GM19193 (cell line): ENCODE results near the gene BTBD9.

Experiments used
- POLR2A ChIP-seq: IDR thresholded peaks from 4 replicates; pipeline ENCODE4 v1.6.1; 2011; ENCODE audit not compliant: insufficient read depth, insufficient read length; ENCODE audit errors: extremely low read depth

Gene BTBD9

GRCh38 chr6:38137608-38138265 lies 502.0 kb downstream of the BTBD9 start:
- TF ChIP-seq POLR2A = no peak

GRCh38 chr6:38136547-38136946 lies 503.2 kb downstream of the BTBD9 start:
- TF ChIP-seq POLR2A = no peak

- no peak for TF ChIP-seq POLR2A
Observed at GRCh38 chr6:38134704-38135088, 505.0 kb downstream of the BTBD9 start.

GRCh38 chr6:38133932-38134703 lies 505.6 kb downstream of the BTBD9 start:
- no peak for TF ChIP-seq POLR2A

GRCh38 chr6:38131527-38131965 lies 508.2 kb downstream of the BTBD9 start:
- TF ChIP-seq POLR2A = no peak

- TF ChIP-seq POLR2A = no peak
Observed at GRCh38 chr6:38127284-38127683, 512.4 kb downstream of the BTBD9 start.

GRCh38 chr6:38119516-38119915 lies 520.2 kb downstream of the BTBD9 start:
- no peak for TF ChIP-seq POLR2A

GRCh38 chr6:38118791-38119365 lies 520.9 kb downstream of the BTBD9 start:
- TF ChIP-seq POLR2A = no peak
